ENCODE measurements around the gene NEDD4L. TPM values are rescaled to one million over a fixed set of nuclear protein-coding genes. Genes with fewer than 3 reads are reported as not detected.

The NEDD4L gene
- polyA plus RNA-seq, 1 donor (not counting 4 experiments of a cell fraction or from before 2014, with no cell fraction given) = 52.6 TPM

GRCh38 chr18:58407263-58407648, 363.2 kb downstream of the NEDD4L start:
- H2AFZ ChIP-seq (ENCODE audit: control insufficient read depth, low read length) = no peak overlapping the region
- FAIRE-seq (no peak), DNase-seq (ENCODE audit: low read depth, low spot score) (no peak)
- no peak overlapping the region for H3K4me3 ChIP-seq (ENCODE audit: control insufficient read depth in 2 of 3, extremely low read depth in 1 of 3, insufficient read depth in 2 of 3, low read depth in 1 of 3, low read length in 3 of 3)
- no peak overlapping the region for H3K9ac ChIP-seq (ENCODE audit: control insufficient read depth, extremely low read depth, insufficient read depth, low read length)
- H3K36me3 ChIP-seq (ENCODE audit: control insufficient read depth in 2 of 2, extremely low read depth in 1 of 2, insufficient read depth in 2 of 2, low read length in 2 of 2) = no peaks in the 10 kb centered on the region
- dilution Hi-C loops (cut with MboI; ENCODE audit: extremely low pct_ligation_motif_present, low sequenced_read_pairs) = no loop called here
- H3K9me1 ChIP-seq (ENCODE audit: control insufficient read depth, extremely low read depth, insufficient read depth, low read length) = no peaks in the 10 kb centered on the region
- no peaks in the 10 kb centered on the region for H4K20me1 ChIP-seq (ENCODE audit: control insufficient read depth, extremely low read depth, insufficient read depth, low read length)
- H3K9me3 ChIP-seq (ENCODE audit: control insufficient read depth, low read depth, low read length) = no peaks in the 10 kb centered on the region
- H3K27ac ChIP-seq (ENCODE audit: control insufficient read depth, insufficient read depth, low read length) = no peak overlapping the region
- no peaks in the 10 kb centered on the region for H3K79me2 ChIP-seq (ENCODE audit: control insufficient read depth, insufficient read depth, low read length)
- H3K4me2 ChIP-seq (ENCODE audit: control insufficient read depth, extremely low read depth, insufficient read depth, low read depth, low read length) = no peak overlapping the region
- no peaks in the 10 kb centered on the region for H3K4me1 ChIP-seq (ENCODE audit: control insufficient read depth, extremely low read depth, insufficient read depth, low read length)
- no peak for TF ChIP-seq CTCF (optimal IDR thresholded peaks at IDR 0.05 in 1 of 3, IDR thresholded peaks at IDR 0.05 in 1 of 3, conservative IDR thresholded peaks at IDR 0.05 in 1 of 3; ENCODE audit: extremely low read depth in 1 of 3, insufficient read depth in 2 of 3, low read length in 3 of 3)
- TF ChIP-seq EZH2 (IDR thresholded peaks at IDR 0.05; ENCODE audit: low read length) = no peak
- peaks cover 3% of the 10 kb centered on the region for H3K27me3 ChIP-seq (ENCODE audit: control insufficient read depth, extremely low read depth, insufficient read depth, low read length)

GRCh38 chr18:58407649-58408407, 363.8 kb downstream of the NEDD4L start:
- Histone ChIP-seq H2AFZ (ENCODE audit: control insufficient read depth, low read length) (no peak overlapping the region), H3K9me1 (ENCODE audit: control insufficient read depth, extremely low read depth, insufficient read depth, low read length) (no peaks in the 10 kb centered on the region), H3K9ac (ENCODE audit: control insufficient read depth, extremely low read depth, insufficient read depth, low read length) (no peak overlapping the region), H3K4me1 (ENCODE audit: control insufficient read depth, extremely low read depth, insufficient read depth, low read length) (no peaks in the 10 kb centered on the region), H3K79me2 (ENCODE audit: control insufficient read depth, insufficient read depth, low read length) (no peaks in the 10 kb centered on the region), H3K4me2 (ENCODE audit: control insufficient read depth, extremely low read depth, insufficient read depth, low read depth, low read length) (no peak overlapping the region), H3K36me3 (ENCODE audit: control insufficient read depth in 2 of 2, extremely low read depth in 1 of 2, insufficient read depth in 2 of 2, low read length in 2 of 2) (no peaks in the 10 kb centered on the region), H3K9me3 (ENCODE audit: control insufficient read depth, low read depth, low read length) (no peaks in the 10 kb centered on the region), H3K27me3 (ENCODE audit: control insufficient read depth, extremely low read depth, insufficient read depth, low read length) (peaks cover 3% of the 10 kb centered on the region), H3K27ac (ENCODE audit: control insufficient read depth, insufficient read depth, low read length) (no peak overlapping the region), H3K4me3 (ENCODE audit: control insufficient read depth in 2 of 3, extremely low read depth in 1 of 3, insufficient read depth in 2 of 3, low read depth in 1 of 3, low read length in 3 of 3) (no peak overlapping the region), H4K20me1 (ENCODE audit: control insufficient read depth, extremely low read depth, insufficient read depth, low read length) (no peaks in the 10 kb centered on the region)
- TF ChIP-seq CTCF (optimal IDR thresholded peaks at IDR 0.05 in 1 of 3, IDR thresholded peaks at IDR 0.05 in 1 of 3, conservative IDR thresholded peaks at IDR 0.05 in 1 of 3; ENCODE audit: extremely low read depth in 1 of 3, insufficient read depth in 2 of 3, low read length in 3 of 3) (no peak), EZH2 (IDR thresholded peaks at IDR 0.05; ENCODE audit: low read length) (no peak)
- DNase-seq (ENCODE audit: low read depth, low spot score) = no peak
- dilution Hi-C loops (cut with MboI; ENCODE audit: extremely low pct_ligation_motif_present, low sequenced_read_pairs) = no loop called here
- no peak for FAIRE-seq

All from keratinocyte (primary cell).